ENCODE measurements around the gene USP13.
"Not testable (repeated sequence)": the region's sequence is repeated elsewhere in the genome, so short reads cannot be mapped to it uniquely, and the experiment has no call there.

DNA sequence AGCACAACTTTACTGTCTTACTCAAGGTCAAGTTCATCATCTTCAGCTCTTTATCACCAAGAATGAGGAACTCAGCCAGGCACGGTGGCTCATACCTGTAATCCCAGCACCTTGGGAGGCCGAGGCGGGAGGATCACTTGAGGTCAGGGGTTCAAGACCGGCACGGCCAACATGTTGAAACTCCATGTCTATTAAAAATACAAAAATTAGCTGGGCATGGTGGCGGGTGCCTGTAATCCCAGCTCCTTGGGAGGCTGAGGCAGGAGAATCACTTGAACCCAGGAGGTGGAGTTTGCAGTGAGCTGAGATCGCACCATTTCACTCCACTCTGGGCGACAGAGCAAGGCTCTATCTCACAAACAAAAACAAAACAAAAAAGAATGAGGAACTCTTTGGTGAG lies 9.0 kb upstream of the USP13 start:
- TF ChIP-seq, protein P1, sequence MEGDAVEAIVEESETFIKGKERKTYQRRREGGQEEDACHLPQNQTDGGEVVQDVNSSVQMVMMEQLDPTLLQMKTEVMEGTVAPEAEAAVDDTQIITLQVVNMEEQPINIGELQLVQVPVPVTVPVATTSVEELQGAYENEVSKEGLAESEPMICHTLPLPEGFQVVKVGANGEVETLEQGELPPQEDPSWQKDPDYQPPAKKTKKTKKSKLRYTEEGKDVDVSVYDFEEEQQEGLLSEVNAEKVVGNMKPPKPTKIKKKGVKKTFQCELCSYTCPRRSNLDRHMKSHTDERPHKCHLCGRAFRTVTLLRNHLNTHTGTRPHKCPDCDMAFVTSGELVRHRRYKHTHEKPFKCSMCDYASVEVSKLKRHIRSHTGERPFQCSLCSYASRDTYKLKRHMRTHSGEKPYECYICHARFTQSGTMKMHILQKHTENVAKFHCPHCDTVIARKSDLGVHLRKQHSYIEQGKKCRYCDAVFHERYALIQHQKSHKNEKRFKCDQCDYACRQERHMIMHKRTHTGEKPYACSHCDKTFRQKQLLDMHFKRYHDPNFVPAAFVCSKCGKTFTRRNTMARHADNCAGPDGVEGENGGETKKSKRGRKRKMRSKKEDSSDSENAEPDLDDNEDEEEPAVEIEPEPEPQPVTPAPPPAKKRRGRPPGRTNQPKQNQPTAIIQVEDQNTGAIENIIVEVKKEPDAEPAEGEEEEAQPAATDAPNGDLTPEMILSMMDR (IDR thresholded peaks at IDR 0.05; ENCODE audit: poor library complexity): not testable (repeated sequence)
- not testable (repeated sequence) for TF ChIP-seq EZH2 (IDR thresholded peaks at IDR 0.05; ENCODE audit: borderline replicate concordance); EZH2phosphoT487 (IDR thresholded peaks at IDR 0.05; ENCODE audit: low read depth, severe bottlenecking, unreplicated experiment)

Measured in hepatocyte (in vitro differentiated cells).